ENCODE measurements around the gene BRSK1.

DNA sequence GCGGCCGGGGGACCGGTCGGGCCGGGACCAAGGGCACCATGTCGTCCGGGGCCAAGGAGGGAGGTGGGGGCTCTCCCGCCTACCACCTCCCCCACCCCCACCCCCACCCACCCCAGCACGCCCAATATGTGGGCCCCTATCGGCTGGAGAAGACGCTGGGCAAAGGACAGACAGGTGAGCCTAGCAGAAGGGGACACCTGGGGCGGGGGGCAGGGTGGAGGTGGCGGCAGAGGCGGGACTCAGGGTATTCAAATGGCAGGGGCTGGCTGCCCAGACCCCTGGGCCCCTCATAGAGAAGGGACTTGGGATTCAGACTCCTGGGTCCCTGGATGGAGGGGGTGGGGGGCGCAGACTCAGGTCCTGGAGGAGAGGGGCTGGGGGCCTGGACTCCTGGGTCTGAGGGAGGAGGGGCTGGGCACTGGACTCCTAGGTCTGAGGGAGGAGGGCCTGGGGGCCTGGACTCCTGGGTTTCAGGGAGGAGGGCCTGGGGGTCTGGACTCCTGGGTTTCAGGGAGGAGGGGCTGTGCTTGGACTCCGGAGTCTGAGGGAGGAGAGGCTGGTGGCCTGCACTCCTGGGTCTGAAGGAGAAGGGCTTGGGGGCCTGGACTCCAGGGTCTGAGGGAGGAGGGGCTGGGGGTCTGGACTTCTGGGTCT, 735 bp downstream of the BRSK1 start:
- TF ChIP-seq POLR2AphosphoS5 (IDR thresholded peaks at IDR 0.05): no peak
- no peak for TF ChIP-seq CTCF (IDR thresholded peaks at IDR 0.05)
